Left hindlimb (tissue), 1 donor: Measurements from ENCODE around the gene SHROOM3.
"Not testable (repeated sequence)": the region's sequence is repeated elsewhere in the genome, so short reads cannot be mapped to it uniquely, and the experiment has no call there.

ENCODE experiments used
- DNase-seq: peaks from one replicate; pipeline ENCODE4 v3.0.0-alpha.2; 2018

The SHROOM3 gene

GRCh38 chr4:76447393-76447851 is 12.4 kb downstream of the SHROOM3 start:
- DNase-seq: no peak

- DNase-seq: no peak
These were observed 13.2 kb downstream of the SHROOM3 start for GRCh38 chr4:76448211-76448610.

GRCh38 chr4:76449362-76449767 is 14.3 kb downstream of the SHROOM3 start:
- DNase-seq: no peak

GRCh38 chr4:76449833-76450232 is 14.8 kb downstream of the SHROOM3 start:
- DNase-seq: no peak

GRCh38 chr4:76453232-76453631 is 18.2 kb downstream of the SHROOM3 start:
- no peak for DNase-seq

GRCh38 chr4:76454073-76454472 is 19.0 kb downstream of the SHROOM3 start:
- DNase-seq: not testable (repeated sequence)

GRCh38 chr4:76457885-76458284 is 22.9 kb downstream of the SHROOM3 start:
- DNase-seq: no peak

GRCh38 chr4:76458297-76458696 is 23.3 kb downstream of the SHROOM3 start:
- DNase-seq: no peak

GRCh38 chr4:76458825-76459224 is 23.8 kb downstream of the SHROOM3 start:
- DNase-seq: no peak

- DNase-seq: peak; percentile 35
These were observed 24.3 kb downstream of the SHROOM3 start for GRCh38 chr4:76459291-76459723.

- no peak for DNase-seq
These were observed 28.5 kb downstream of the SHROOM3 start for GRCh38 chr4:76463568-76463967.

- DNase-seq: no peak
These were observed 35.0 kb downstream of the SHROOM3 start for GRCh38 chr4:76470064-76470463.

GRCh38 chr4:76470532-76470931 is 35.5 kb downstream of the SHROOM3 start:
- no peak for DNase-seq

GRCh38 chr4:76476571-76476970 is 41.5 kb downstream of the SHROOM3 start:
- no peak for DNase-seq

GRCh38 chr4:76484654-76485053 is 49.6 kb downstream of the SHROOM3 start:
- no peak for DNase-seq

GRCh38 chr4:76485450-76485849 is 50.4 kb downstream of the SHROOM3 start:
- DNase-seq: no peak

- DNase-seq: no peak
These were observed 51.7 kb downstream of the SHROOM3 start for GRCh38 chr4:76486588-76487276.

GRCh38 chr4:76487621-76488020 is 52.6 kb downstream of the SHROOM3 start:
- no peak for DNase-seq

- no peak for DNase-seq
These were observed 53.4 kb downstream of the SHROOM3 start for GRCh38 chr4:76488455-76488854.

- no peak for DNase-seq
These were observed 54.1 kb downstream of the SHROOM3 start for GRCh38 chr4:76488888-76489685.

- DNase-seq: no peak
These were observed 54.7 kb downstream of the SHROOM3 start for GRCh38 chr4:76489686-76490161.

- no peak for DNase-seq
These were observed 57.0 kb downstream of the SHROOM3 start for GRCh38 chr4:76492055-76492454.

GRCh38 chr4:76494243-76494642 is 59.2 kb downstream of the SHROOM3 start:
- DNase-seq: no peak
